Stomach (tissue), 9 donors: ENCODE data around the gene YWHAB. TPM values are rescaled to one million over a fixed set of nuclear protein-coding genes. Genes with fewer than 3 reads are reported as not detected.

ENCODE experiments used
- DNase-seq, 2 donors: peaks; one replicate each; pipeline versions ENCODE4 v3.0.0 to v3.0.0-alpha.2; 2013 to 2019
- H3K27ac ChIP-seq, 5 donors: fragments of 200-600 bp in 4 of 5; sonication (generic) in 4 of 5; one replicate each; pipeline ENCODE4 v1.5.1; 2013 to 2019; ENCODE audit warnings: mild to moderate bottlenecking in 1 of 5, moderate library complexity in 1 of 5
- H3K27me3 ChIP-seq, 3 donors: fragments of 200-600 bp; sonication (generic); one replicate each; pipeline ENCODE4 v1.5.1; 2017 to 2019; ENCODE audit warnings: mixed run types in 1 of 3
- H3K36me3 ChIP-seq, 4 donors: fragments of 200-600 bp; sonication (generic); 1 replicate in 3 of 4; 2 replicates in 1 of 4; pipeline ENCODE4 v1.5.1; 2016 to 2019
- H3K4me1 ChIP-seq, 4 donors: fragments of 200-600 bp; sonication (generic); one replicate each; pipeline ENCODE4 v1.5.1; 2016 to 2019
- H3K4me3 ChIP-seq, 4 donors: fragments of 200-600 bp; sonication (generic) in 3 of 4; one replicate each; pipeline ENCODE4 v1.5.1; 2016 to 2019; ENCODE audit warnings: mild to moderate bottlenecking in 1 of 4
- H3K9me3 ChIP-seq, 4 donors: fragments of 200-600 bp; sonication (generic); one replicate each; pipeline ENCODE4 v1.5.1; 2016 to 2019
- EP300 ChIP-seq: sonication (generic); formaldehyde crosslinking; IDR thresholded peaks from one replicate; pipeline ENCODE4 v1.6.1; 2017; ENCODE audit warnings: antibody characterized with exemption
- POLR2A ChIP-seq, 4 donors: fragments of 450-650 bp; IDR thresholded peaks; one replicate each; pipeline ENCODE4 v1.6.1; 2016; ENCODE audit warnings: antibody characterized with exemption in 4 of 4, control low read depth in 2 of 4, mild to moderate bottlenecking in 1 of 4, moderate library complexity in 1 of 4
- POLR2AphosphoS5 ChIP-seq, 3 donors: sonication (generic); formaldehyde crosslinking; IDR thresholded peaks; one replicate each; pipeline ENCODE4 v1.6.1; 2016; ENCODE audit warnings: antibody characterized with exemption in 3 of 3
- WGBS, 5 donors: extraction: QIAGEN DNeasy Blood & Tissue Kit in 3 of 5; methylation state at CpG; one replicate each; pipeline versions ENCODE4 v1.1.5 to v1.1.7; 2013 to 2018; 5-methylcytosine and 5-hydroxymethylcytosine counted together
- intact Hi-C: fragments of 100-400 bp; cut with DNase I; formaldehyde crosslinking; loops from one replicate; pipeline ENCODE4 v1.15.1; 2023; ENCODE audit warnings: low total_unique reads
- polyA plus RNA-seq, 3 donors: library from polyadenylated mRNA; stranded (reverse); fragments of 200-250 nt; gene quantifications; one replicate each; pipeline ENCODE4 v1.2.3, GENCODE V29; 2013
- total RNA-seq, 5 donors: library from RNA; depleted of rRNA; stranded (reverse); fragments of >200 nt; gene quantifications; one replicate each; pipeline versions ENCODE4 v1.1.0 to v1.2.3, GENCODE V29; 2014 to 2016
- TF ChIP-seq, protein P1 (sequence below), 7 experiments: fragments of 450-650 bp in 4 of 7; fragments of 200-600 bp in 3 of 7; sonication (generic) in 3 of 7; IDR thresholded peaks; one replicate each; pipeline ENCODE4 v1.5.1; 2016 to 2019; ENCODE audit warnings: antibody characterized with exemption in 7 of 7, control low read depth in 2 of 7, mild to moderate bottlenecking in 1 of 7
- donor health status: healthy with polysubstance abuse.
- donor health status: Bipolar disorder and iron deficiency.
- donor health status: healthy.

Gene YWHAB
- total and polyA plus RNA-seq, 8 donors, result 52.2 to 135 (median 93.1) TPM

DNA sequence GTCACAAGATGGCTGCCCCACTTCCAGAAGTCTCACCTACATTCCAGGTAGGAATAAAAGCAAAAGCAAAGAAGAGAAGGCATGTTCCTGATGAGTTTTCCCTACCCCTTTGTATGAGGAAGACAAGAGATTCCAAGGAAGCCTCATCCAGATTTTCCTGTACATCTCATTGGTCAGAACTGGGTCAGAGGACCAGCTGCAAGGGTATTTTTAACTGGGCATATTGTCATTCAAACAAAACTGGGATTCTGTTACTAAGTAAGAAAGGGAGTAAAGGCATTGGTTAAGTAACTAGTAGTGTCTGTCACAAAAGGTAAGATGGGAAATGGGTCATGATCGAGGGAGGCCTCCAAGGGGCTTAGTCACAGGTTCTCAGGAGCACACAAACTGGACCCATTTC is 47.0 kb upstream of the YWHAB start:
- Histone ChIP-seq H3K9me3 (no peaks in the 10 kb centered on the region), H3K27me3 (peaks cover 0 to 35% (median 0%) of the 10 kb centered on the region in 3 donors), H3K27ac (no peak overlapping the region), H3K4me1 (no peaks in the 10 kb centered on the region), H3K36me3 (no peaks in the 10 kb centered on the region), H3K4me3 (no peak overlapping the region)
- no peak for DNase-seq
- 76 to 100% (median 91%) methylated on average over 1 of the region's 1 CpG for WGBS, 5 donors
- intact Hi-C loops, result no loop called here
- TF ChIP-seq, protein P1, sequence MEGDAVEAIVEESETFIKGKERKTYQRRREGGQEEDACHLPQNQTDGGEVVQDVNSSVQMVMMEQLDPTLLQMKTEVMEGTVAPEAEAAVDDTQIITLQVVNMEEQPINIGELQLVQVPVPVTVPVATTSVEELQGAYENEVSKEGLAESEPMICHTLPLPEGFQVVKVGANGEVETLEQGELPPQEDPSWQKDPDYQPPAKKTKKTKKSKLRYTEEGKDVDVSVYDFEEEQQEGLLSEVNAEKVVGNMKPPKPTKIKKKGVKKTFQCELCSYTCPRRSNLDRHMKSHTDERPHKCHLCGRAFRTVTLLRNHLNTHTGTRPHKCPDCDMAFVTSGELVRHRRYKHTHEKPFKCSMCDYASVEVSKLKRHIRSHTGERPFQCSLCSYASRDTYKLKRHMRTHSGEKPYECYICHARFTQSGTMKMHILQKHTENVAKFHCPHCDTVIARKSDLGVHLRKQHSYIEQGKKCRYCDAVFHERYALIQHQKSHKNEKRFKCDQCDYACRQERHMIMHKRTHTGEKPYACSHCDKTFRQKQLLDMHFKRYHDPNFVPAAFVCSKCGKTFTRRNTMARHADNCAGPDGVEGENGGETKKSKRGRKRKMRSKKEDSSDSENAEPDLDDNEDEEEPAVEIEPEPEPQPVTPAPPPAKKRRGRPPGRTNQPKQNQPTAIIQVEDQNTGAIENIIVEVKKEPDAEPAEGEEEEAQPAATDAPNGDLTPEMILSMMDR (IDR thresholded peaks at IDR 0.05), result no peak
- TF ChIP-seq POLR2AphosphoS5 (IDR thresholded peaks at IDR 0.05) (no peak), POLR2A (IDR thresholded peaks at IDR 0.05) (no peak), EP300 (no peak)

DNA sequence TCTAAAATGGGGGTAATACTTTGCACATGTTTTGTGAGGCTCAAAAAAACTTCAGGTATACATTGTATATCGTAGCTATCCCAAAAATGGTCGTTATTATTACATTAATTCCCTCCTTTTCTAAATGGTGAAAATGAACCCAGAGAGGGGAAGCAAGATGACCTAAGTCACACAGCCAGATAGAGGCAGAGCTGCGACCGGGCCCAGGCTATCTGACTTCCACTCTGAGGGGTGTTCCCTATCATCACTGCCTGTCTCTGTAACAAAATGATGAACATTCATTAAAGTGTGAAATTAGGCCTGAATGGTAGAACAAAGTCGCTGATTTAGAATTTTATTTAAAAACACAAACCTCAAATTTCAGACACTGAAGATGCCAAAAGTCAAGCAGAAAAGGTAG is 46.0 kb upstream of the YWHAB start:
- intact Hi-C loops, result no loop called here
- H3K36me3 ChIP-seq, result no peaks in the 10 kb centered on the region
- no peak overlapping the region for H3K27ac ChIP-seq
- no peak for TF ChIP-seq POLR2A (IDR thresholded peaks at IDR 0.05)
- TF ChIP-seq, protein P1 (IDR thresholded peaks at IDR 0.05), result no peak
- TF ChIP-seq EP300, result no peak
- no peak for TF ChIP-seq POLR2AphosphoS5 (IDR thresholded peaks at IDR 0.05)
- H3K9me3 ChIP-seq, result no peaks in the 10 kb centered on the region
- no peak for DNase-seq
- H3K4me1 ChIP-seq, result no peaks in the 10 kb centered on the region
- H3K27me3 ChIP-seq, result peaks cover 0 to 45% (median 0%) of the 10 kb centered on the region in 3 donors
- 76 to 90% (median 84%) methylated on average over 5 of the region's 5 CpGs for WGBS, 5 donors
- H3K4me3 ChIP-seq, result no peak overlapping the region

DNA sequence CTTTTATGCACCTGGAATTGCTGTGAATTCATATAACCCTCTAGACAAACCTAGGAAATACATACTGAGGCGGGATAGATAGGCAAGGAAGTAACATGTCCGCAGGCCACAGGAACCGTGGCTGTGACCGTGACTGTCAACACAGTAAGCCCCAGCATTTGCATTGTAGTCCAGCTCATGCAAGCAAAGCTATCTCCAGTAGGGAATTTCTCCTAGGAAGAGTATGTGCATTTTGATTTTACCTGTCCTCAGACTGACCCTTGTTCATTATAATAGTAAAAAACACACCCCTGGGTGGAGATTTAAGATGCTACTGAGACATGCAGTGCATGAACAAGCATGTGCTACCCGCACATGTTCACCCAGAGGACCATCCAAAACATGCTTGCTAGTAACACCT is 44.7 kb upstream of the YWHAB start:
- no peaks in the 10 kb centered on the region for H3K4me1 ChIP-seq
- WGBS, 5 donors, result 81 to 89% (median 86%) methylated on average over 5 of the region's 5 CpGs
- TF ChIP-seq EP300, result no peak
- TF ChIP-seq POLR2A (IDR thresholded peaks at IDR 0.05), result no peak
- TF ChIP-seq POLR2AphosphoS5 (IDR thresholded peaks at IDR 0.05), result no peak
- TF ChIP-seq, protein P1 (IDR thresholded peaks at IDR 0.05), result no peak
- H3K4me3 ChIP-seq, result no peak overlapping the region
- no peak overlapping the region for H3K27ac ChIP-seq
- no peak for DNase-seq
- H3K9me3 ChIP-seq, result no peaks in the 10 kb centered on the region
- intact Hi-C loops, result no loop called here
- no peaks in the 10 kb centered on the region for H3K36me3 ChIP-seq
- peaks cover 0 to 46% (median 0%) of the 10 kb centered on the region in 3 donors for H3K27me3 ChIP-seq

DNA sequence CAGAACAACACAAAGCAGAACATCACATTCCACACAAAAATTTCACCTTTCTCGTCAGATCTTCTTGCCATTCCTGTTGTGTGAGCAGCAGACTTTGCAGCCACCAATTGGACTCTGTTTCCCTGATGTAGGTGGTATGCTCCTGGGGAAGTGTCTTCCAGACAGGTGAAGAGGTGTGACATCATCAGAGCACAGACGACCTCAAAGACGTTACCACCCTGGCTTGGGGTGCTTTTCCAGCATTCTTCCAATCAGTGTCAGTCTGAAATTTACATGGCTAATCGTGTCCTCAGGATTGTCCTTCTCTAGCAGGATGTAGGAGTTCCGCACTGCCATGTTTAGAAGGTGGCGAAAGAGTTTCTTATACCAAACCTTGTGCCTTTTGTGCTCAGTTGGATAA is 43.5 kb upstream of the YWHAB start:
- TF ChIP-seq, protein P1 (IDR thresholded peaks at IDR 0.05), result no peak
- TF ChIP-seq POLR2A (IDR thresholded peaks at IDR 0.05), result no peak
- TF ChIP-seq POLR2AphosphoS5 (IDR thresholded peaks at IDR 0.05), result no peak
- no peak for TF ChIP-seq EP300
- Histone ChIP-seq H3K4me1 (no peaks in the 10 kb centered on the region), H3K4me3 (no peak overlapping the region), H3K36me3 (no peaks in the 10 kb centered on the region), H3K9me3 (no peaks in the 10 kb centered on the region), H3K27me3 (peaks cover 0 to 42% (median 0%) of the 10 kb centered on the region in 3 donors), H3K27ac (no peak overlapping the region)
- WGBS, 5 donors, result 74 to 84% (median 79%) methylated on average over 6 of the region's 6 CpGs
- intact Hi-C loops, result no loop called here
- DNase-seq, result no peak
